Kidney capillary endothelial cell (primary cell): ENCODE measurements around the gene LRMDA.

Experiments used
- DNase-seq: peaks from one replicate; pipeline ENCODE4 v3.0.0-alpha.2; 2018; ENCODE audit warnings: low spot score

LRMDA gene

DNA sequence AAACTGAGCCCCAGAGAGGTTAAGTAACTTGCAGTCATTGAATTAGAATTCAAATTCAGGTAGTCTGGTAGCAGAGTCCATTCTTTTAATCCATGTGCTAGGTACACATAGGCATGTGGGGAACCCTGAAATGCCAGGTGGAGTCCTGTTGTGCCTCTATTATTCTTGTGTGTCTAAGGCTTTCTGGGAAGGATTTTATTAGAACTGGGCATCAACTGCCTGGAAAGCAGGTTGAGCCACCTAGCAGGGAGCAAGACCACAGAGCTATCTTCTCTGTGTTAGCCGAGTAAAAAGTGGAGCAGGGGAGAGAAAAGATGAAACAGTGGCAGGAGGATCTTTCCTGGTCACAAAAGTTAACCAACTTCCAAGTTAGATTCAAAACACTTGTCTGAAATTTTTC, 494.6 kb downstream of the LRMDA start:
- no peak for DNase-seq

DNA sequence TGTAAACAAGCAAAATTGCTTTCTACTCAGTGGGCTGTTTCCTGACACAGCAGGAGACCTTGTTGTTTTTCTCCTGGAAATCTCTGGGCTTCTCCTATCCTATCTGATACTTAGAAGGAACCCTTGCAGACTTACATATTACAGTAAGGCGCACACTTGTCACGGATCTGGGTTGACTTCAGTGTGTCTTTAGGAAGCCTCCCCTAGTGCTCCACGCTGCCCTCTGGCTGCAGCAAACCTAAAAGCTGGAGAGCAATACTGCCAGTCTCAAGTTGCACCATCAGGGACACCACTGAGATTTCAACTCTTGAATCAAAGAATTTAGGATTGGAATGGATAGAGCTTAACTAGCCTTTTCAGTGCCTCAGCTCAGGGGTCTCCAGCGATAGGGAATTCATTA, 495.3 kb downstream of the LRMDA start:
- no peak for DNase-seq

DNA sequence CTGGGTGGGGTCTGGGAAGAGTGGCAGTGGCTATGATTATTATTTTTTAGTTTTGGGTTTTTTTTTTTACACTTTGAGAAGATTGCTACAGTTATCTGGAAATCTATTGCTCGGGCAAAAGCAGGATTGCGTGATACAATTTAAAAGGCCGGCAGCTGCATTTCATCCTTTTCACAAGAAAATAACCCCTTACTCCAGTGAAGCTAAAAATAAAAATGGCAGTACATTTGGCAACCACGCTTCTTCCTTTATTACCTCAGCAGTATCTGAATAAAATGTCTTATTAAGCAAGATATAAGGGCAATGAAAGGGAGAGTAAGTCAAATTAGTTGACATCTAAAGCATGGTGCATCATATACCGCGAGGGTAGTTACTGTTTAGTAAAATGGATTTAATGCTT, 496.8 kb downstream of the LRMDA start:
- no peak for DNase-seq

DNA sequence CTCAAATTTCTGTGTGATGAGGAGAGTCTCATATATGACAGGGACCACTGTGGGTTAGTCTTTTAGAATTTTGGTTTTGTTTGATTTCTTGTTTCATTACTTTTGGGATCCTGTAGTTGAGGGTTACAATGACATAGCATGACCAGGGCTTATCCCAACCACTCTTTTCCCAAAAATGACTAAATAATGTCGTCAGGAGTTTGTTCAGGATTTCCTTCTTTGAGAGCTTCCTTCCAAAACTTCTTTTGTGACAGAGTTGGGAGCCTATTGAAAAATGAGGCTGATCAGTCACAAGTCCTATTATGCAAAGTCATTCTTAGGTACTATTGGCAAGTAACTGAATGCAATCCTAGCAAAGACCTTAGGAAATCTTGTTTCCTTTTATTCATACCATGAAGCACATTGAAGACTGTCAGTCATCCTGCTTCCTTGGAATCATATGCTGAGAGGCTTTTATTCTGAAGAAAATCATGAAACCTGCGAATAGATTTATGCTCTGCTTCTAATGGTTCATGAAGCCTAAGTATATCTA, 498.3 kb downstream of the LRMDA start:
- DNase-seq, result peak; percentile 37

DNA sequence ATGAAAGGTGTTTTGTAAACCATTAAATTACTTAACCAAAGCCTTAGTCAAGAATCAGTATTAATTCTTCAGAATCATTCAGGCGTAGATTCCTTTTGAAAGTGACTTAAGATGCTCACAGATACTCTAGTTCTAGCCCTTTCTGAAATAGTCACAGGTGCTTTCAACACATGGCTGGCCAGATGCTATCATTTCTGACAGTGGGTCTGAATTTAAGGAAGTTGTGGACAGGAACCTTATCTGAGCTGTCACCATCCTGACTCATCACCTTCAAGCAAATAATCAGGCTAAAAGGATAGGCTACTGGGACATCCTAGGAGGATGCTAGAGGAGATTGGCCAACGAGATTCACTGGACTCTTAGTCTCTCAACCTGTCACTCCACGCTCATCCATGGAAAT, 501.5 kb downstream of the LRMDA start:
- no peak for DNase-seq

DNA sequence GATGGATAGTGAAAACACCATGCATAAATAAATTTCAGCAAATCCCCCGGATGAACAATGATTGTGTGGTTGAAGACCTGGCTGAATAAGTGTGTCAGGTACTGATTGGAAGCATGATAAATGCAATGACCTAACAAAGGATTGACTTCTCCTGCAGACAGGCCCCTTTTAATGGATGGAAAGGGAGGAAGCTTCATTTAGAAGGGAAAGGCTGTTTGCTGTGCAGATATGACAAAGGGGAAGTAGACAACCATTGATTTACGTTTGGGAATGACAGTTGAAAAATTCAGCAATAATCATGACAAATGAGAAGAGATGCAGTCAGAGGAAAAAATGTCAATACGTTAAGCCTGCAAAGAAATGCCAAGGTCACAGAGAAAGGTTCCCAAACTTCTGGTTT, 503.8 kb downstream of the LRMDA start:
- no peak for DNase-seq

DNA sequence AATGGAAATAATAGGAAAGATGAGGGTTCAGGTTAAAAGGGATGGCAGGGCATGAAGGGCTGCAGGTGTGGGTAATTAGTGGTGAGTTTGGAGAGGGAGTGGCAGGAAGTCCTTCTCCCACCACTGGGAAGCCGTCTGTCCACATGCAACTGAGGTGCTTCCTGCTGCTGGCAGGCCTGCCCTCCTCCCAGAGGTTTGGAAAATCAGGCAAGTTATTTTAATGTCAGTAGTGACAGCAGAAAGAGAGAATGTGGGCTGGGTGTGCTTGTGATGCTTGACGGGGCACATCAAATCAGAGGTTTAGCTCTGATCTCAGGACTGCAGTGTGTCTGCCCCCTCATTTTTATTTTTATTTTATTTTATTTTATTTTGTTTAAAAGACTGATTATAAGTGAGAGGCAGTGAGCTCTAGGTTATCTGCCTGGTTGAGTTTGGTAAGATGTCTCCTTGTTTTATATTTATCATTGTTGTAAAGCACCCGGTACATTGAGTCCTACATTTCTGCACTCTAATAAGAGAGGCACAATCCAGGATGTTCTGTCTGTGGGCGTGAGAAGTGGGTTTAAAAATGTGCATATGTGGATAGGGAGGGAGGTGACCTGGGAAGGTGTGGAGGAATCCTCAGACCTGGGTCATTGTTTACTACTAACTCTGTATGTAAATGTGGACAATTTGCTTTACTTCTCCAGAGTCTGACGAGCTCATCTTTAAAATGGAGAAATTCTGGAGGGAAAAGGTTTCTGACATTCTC, 504.4 kb downstream of the LRMDA start:
- no peak for DNase-seq

DNA sequence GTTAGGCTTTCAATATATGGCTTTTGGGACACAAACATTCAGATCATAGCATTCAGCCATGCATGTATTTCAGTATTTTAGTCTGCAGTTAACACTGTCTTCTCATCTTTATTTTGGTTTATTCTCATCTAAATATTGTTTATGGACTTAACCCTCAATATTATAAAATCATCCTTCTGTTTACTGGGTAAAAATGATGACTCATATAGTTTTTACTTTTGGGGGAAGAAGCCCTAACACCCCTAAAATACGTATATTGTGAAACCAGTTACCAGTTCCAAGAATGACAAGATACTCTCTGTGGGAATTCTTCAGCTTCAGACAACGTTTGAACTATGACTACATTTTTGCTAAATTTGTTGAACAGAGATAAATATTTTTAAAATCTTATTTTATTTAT, 505.4 kb downstream of the LRMDA start:
- DNase-seq, result no peak

DNA sequence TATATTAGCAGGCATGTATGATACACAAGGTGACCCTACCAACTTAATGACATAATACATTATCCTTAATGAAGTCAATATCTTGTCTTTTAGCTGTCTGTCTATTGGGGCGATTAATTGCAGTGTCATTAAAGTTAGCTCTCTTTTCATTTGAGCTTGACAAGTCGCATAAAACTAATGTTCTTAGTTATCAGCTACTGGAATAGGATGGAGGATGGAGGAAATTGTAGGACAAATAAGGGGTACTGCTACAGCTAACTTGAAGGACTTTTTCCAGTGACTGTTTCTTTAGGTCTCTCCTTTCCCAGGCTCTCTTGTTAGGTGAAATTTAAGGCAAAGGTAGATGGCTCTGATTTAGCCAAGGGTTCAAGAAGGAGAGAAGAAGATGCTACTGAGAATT, 506.4 kb downstream of the LRMDA start:
- DNase-seq, result no peak

DNA sequence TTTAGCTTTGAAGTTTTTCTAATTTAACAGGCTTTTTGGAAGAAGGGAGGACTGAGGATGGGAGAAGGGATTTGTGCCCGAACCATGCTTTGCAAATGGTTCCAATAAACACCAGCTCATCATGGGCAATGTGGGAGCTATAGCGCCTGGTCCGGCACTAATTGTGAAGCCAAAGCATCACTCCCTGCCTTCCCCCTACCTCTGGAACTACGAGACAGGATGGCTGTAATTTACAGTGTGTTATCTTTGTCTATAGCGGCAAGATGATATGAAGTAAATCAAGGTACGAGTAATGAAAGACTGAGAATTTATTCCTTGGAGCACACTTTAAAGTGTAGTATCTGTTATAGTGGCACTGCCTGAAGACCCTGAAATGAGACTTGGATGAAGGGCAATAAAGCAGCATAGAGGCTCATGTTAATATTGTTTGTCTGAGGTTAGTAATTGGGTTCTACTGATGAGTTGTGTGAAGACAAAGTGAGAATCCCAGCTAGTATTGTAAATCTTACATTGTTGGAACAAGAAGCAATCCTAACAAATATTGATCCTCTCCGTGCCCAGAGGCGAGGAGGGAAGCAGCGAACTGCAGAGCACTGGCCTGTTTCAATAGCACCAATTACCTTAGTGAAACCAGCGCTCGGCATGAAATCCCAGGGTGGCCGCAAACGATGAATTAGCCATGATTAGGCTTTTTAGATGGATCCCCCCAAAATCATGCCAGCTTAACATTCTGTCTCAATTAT, 507.1 kb downstream of the LRMDA start:
- no peak for DNase-seq

DNA sequence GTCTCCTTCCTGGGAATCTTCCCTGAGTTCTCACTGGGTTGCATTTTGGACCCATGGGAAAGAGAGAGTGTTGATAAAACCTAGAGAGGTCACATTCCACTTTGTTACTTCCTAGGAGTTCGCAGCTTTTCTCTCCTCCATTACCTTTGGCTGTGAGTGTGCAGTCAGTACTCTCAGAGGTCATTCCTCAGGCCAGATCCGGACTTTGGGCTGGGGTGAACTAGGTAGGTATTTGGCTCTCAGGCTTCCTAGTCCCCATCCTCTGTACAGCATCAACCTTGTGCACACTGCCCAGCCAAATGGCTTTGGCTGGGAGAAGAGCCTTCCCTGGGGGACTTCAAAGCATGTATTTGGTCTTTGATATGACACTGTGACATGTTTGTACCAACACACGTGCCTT, 508.1 kb downstream of the LRMDA start:
- no peak for DNase-seq

DNA sequence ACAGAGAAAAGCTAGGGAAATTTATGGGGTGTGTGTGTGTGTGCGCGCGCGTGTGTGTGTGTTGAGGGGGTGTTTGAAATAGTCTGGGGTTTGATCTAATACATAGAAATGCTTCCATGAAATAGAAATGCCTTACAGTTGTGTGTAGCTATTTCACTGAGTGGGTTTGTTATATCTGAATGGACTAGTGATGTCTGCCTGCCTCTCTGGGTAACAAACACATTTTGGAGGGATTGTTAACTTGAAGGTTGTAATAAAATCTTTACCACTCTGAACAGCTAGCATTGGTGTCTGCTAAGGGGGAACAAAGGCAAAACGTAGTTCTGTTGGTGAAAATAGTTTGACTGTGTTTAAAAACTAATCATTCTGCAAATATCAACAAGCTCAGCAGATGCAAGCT, 509.3 kb downstream of the LRMDA start:
- DNase-seq, result no peak

DNA sequence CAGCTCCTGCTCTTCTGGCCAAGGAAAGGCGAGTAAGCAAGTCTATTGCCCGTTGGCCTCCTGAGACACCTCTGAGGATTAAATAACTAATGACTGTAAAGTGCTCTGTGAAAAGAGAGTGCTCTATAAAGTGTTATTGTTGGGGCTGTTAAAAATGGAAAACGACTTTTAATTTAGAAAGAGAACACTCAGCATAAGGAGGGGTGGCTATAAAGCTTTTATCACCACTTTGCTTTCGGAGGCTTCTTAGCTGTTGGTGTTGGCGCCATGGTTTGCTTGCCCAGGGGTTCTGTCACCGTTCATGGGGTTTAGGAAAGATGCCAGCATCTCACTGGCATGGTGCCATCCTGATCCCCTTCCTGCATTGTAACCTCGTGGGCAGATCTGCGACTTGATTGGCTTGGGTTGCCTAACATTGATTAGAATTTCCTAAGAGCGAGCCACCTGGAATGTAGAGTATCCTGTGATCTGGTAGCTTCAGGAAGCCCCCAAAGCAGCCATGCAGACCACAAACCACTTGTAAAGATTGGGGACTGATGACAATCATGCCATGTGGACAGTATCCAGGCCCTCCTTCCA, 509.9 kb downstream of the LRMDA start:
- no peak for DNase-seq

DNA sequence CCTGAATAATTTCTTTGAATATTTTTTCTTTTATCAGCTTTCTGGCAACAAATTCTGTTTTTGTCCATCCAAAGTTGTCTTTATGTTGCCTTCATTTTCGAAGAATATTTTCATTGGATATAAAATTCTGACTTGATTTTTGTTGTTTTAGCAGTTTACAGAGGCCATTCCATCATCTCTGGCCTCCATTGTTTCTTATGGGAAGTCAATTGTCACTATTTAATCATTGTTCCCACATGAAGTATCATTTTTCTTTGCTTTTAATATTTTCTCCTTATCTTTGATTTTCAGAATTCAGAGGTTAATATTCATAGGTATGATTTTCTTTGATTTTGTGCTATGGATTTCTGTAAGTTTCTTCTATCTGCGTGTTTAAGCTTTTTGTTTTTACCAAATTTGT, 512.6 kb downstream of the LRMDA start:
- DNase-seq, result no peak

DNA sequence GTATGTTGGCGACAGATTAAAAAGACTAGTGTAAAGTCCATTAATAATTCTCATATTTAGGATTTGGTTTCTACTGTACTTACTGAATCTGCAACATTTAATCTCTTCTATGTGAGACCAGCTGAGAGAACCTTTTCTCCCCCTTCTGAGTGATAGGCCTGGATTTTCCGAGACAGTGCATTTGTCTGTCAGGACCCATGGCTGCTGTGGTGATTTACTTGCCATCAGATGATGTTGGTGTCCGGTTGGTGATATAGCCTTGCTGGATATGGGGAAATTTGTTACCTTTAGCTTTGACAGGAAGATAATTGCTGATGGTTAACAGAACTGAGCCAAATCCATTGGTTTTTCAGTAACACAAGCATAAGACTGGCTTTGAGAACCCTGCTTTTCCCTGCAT, 517.2 kb downstream of the LRMDA start:
- no peak for DNase-seq

DNA sequence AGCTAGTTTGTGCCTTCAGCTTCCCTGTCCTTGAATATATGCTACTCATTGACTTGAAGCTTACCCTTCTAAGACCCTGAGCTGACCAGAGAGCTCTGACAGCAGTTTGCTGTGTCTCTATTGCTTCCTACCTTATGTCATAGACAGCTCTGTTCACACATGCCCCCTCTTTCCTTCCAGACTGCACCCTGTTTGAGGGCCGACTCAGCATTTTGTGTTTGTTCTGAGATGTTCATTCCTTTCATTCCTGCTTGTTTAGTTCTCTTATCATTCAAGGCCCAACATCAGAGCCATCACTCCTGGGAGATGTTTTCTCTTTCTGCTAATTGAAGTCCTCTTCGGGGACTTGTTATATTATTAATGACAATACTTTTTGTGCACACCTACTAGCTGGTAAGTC, 518.9 kb downstream of the LRMDA start:
- DNase-seq, result no peak

DNA sequence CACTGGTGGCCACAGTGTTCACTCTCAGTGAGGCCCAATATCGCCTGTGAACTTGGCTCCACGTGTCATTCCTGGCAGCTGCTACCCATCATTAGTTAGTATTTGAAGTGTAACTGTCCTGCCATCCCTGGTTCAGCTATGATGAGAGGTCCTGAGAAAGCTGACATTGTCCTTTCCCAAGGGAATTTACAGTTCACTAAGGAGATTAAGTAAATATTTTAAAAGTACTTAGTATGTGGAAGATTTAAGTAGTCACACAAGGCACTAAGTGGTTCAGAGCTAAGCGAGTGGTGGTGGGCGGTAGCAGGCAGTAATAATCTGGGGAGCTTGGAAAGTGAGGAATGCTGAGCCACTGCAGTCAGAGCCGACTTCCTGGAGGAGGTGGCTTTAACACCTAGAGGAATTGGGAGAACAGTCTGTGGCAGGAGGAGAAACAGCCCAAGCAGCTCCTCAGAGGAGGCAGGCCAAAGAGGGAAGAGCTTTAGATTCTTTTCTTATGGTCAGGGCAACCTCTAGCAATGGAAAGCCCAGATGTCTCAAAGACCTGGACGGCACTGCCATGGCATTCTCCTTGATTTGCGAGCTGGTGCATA, 519.7 kb downstream of the LRMDA start:
- DNase-seq, result no peak

DNA sequence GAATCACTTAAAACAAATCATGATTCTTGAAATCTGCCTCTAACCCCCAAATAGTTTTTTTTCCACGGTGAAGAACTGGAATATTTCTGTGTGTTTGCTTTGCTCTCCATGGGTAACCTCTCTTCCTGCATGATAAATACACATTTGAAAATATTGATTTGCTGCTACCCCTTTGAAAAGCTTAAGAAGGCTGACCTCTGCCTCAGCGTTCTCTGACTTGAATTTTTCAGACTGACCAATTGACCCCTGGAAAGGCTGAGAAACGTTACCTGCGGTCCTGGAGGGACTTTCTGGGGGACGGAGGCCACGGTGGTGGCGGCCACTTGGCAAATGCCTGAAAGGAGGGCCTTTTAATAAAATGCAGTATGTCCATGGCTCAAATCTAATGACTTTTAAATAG, 520.2 kb downstream of the LRMDA start:
- no peak for DNase-seq

DNA sequence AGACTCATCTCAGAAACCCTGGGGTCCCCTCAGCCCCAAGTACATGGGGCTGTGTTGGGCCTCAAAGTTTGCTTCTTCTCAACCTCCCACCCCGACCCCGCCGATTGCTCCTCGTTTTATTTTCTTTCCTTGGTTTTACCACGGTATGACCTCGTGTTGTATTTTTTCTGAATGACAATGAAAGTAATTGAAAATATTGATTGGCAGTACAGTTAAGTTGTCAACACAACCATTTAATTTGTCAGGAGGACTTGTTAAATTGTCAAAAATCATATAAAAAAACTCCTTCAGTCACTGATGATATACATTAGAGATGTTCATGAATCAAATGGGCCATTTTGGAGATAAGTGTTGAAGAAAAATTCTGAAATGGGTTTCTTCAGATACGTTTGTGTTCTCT, 520.7 kb downstream of the LRMDA start:
- no peak for DNase-seq

DNA sequence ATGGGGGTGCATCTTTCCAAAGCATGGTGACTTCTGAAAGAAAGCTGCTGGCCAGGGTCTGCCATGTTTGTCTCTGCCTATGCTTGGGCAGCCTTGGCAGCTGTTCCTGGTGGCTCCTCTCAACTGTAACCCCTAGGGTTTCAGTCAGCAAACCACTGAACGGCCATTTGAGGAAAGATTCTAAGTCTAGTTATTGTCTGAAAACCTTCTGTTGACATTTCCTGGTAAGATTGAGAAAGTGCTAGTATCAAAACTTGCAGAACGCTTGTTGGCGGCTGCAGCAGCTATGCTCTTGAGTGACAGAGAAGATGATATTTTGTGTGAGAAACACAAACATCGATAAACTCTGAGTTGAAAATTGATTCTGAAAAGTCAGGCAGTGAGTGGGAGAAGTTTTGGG, 523.1 kb downstream of the LRMDA start:
- DNase-seq, result no peak

DNA sequence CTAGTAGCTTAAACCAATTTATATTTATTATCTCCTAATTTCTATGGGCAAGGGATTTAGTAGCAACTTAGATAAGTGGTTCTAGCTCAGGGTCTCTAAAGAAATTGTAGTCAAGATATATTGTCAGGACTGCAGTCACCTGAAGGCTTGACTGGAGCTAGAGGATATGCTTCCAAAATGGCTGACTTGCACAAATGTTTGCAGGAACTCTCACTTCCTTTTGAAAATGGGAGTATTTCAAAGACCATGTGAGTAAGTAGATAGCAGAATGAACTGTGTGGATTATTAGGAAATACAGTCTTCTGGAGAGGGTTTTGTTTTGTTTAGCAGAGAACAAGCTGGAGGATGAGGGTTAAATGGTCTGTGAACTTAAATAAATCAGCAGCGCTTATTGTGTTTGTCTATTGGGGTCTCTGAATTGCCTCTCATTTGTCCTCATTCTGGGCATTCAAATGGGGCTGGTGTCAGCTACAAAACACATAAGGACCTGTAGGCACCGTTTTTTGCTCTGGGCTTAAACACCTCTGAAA, 524.6 kb downstream of the LRMDA start:
- DNase-seq, result no peak

DNA sequence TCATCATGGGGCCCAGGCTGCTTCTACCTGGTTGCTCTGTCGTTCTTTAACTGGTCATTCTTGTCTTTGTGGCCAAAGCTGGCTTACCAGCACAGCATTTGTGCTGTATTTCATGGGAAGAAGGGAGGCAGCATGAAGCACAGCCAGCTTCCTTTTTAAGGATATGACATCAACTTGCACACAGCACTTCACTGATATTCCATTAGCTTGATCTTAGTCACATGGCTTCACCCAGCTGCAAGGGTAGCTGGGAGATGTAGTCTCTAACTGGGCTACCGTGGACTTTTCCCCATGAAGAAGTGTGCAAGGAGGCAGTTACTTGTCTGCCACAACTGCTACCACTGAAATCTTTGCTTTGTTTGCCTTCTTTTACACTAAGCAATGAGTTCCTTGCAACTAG, 525.2 kb downstream of the LRMDA start:
- peak; percentile 21 for DNase-seq
